IMR-90 (cell line): ENCODE measurements around the gene DNAH3. TPM values are rescaled to one million over a fixed set of nuclear protein-coding genes. Genes with fewer than 3 reads are reported as not detected.

Source experiments
- ATAC-seq: fragments of 200-7000 bp; cut with Tn5 transposase; 2 replicates; pipeline ENCODE4 v1.9.1; 2020; ENCODE audit warnings: low read depth, mild to moderate bottlenecking, moderate library complexity
- BruUV-seq: library from RNA; stranded (reverse); fragments of 400-500 nt; replicated peaks from 2 replicates; lab custom pipeline; 2021; lab: Mats Ljungman, UMichigan
- CTCF ChIA-PET: fragments of 300-600 bp; formaldehyde crosslinking; extraction: SDS; loops from one replicate; lab custom pipeline; 2021; ENCODE audit warnings: antibody characterized with exemption; lab: Yijun Ruan, JAX
- POLR2A ChIA-PET: fragments of 300-600 bp; sonication (Branson Sonifier 250); formaldehyde crosslinking; loops from one replicate; lab custom pipeline; 2022; ENCODE audit warnings: antibody characterized with exemption; ENCODE audit not compliant: unreplicated experiment; lab: Charles Lee
- DNase-seq: peaks from one replicate; pipeline ENCODE4 v3.0.0; 2013
- H2AFZ ChIP-seq: replicated peaks from 2 replicates; pipeline ENCODE3; 2013; ENCODE audit warnings: low read length, mild to moderate bottlenecking; ENCODE audit not compliant: poor library complexity
- H2AK5ac ChIP-seq: 2 replicates; pipeline ENCODE4 v1.6.1; 2013; ENCODE audit warnings: low read depth, low read length, inconsistent platforms
- H2AK9ac ChIP-seq: replicated peaks from 2 replicates; pipeline ENCODE3; 2013; ENCODE audit warnings: mild to moderate bottlenecking, low read depth, low read length, moderate library complexity; ENCODE audit not compliant: poor library complexity
- H2BK120ac ChIP-seq: 2 replicates; pipeline ENCODE4 v1.6.1; 2013; ENCODE audit warnings: low read depth, low read length, inconsistent platforms
- H2BK15ac ChIP-seq: 3 replicates; pipeline ENCODE4 v1.6.1; 2013; ENCODE audit warnings: low read depth, low read length, inconsistent platforms
- H2BK20ac ChIP-seq: 2 replicates; pipeline ENCODE4 v1.6.1; 2013; ENCODE audit warnings: low read depth, mild to moderate bottlenecking, inconsistent platforms, low read length, moderate library complexity
- H2BK5ac ChIP-seq: 2 replicates; pipeline ENCODE4 v1.6.1; 2013; ENCODE audit warnings: mild to moderate bottlenecking, low read depth, low read length, inconsistent platforms; ENCODE audit not compliant: poor library complexity, severe bottlenecking
- H3K14ac ChIP-seq: replicated peaks from 2 replicates; pipeline ENCODE4 v1.6.1; 2013; ENCODE audit warnings: low read depth, low read length, inconsistent platforms
- H3K18ac ChIP-seq: 2 replicates; pipeline ENCODE4 v1.6.1; 2013; ENCODE audit warnings: low read depth, low read length, control low read depth
- H3K23ac ChIP-seq: 2 replicates; pipeline ENCODE4 v1.6.1; 2013; ENCODE audit warnings: low read depth, low read length, inconsistent platforms
- H3K27ac ChIP-seq: 2 replicates; pipeline ENCODE4 v1.5.1; 2013; ENCODE audit warnings: mild to moderate bottlenecking, control low read depth, low read length; ENCODE audit not compliant: insufficient read depth
- H3K27me3 ChIP-seq: 2 replicates; pipeline ENCODE4 v1.6.1; 2013; ENCODE audit warnings: low read length; ENCODE audit not compliant: control insufficient read depth, insufficient read depth
- H3K36me3 ChIP-seq: 2 replicates; pipeline ENCODE4 v1.6.1; 2013; ENCODE audit warnings: low read length, mixed read lengths; ENCODE audit not compliant: control insufficient read depth, insufficient read depth
- H3K4ac ChIP-seq: 2 replicates; pipeline ENCODE4 v1.6.1; 2013; ENCODE audit warnings: low read depth, low read length, inconsistent platforms
- H3K4me1 ChIP-seq: 2 replicates; pipeline ENCODE4 v1.6.1; 2013; ENCODE audit warnings: low read length, mixed read lengths; ENCODE audit not compliant: control insufficient read depth, insufficient read depth
- H3K4me2 ChIP-seq: 2 replicates; pipeline ENCODE4 v1.6.1; 2013; ENCODE audit warnings: low read depth, mild to moderate bottlenecking, control low read depth, low read length, moderate library complexity
- H3K4me3 ChIP-seq: 2 replicates; pipeline ENCODE4 v1.5.1; 2013; ENCODE audit warnings: low read depth, mild to moderate bottlenecking, control low read depth, low read length, moderate library complexity; ENCODE audit not compliant: insufficient read depth
- H3K56ac ChIP-seq: 2 replicates; pipeline ENCODE4 v1.6.1; 2013; ENCODE audit warnings: low read length, inconsistent platforms; ENCODE audit not compliant: insufficient read depth; ENCODE audit errors: extremely low read depth
- H3K79me1 ChIP-seq, 2 experiments: 2 replicates each; pipeline ENCODE4 v1.6.1; 2013; ENCODE audit warnings: low read length in 2 of 2, inconsistent platforms in 1 of 2, low read depth in 1 of 2
- H3K9ac ChIP-seq: 2 replicates; pipeline ENCODE4 v1.6.1; 2013; ENCODE audit warnings: low read depth, low read length, control low read depth
- H3K9me1 ChIP-seq: 2 replicates; pipeline ENCODE4 v1.6.1; 2013; ENCODE audit warnings: low read length, inconsistent platforms; ENCODE audit not compliant: insufficient read depth
- H3K9me3 ChIP-seq: 2 replicates; pipeline ENCODE4 v1.6.1; 2013; ENCODE audit warnings: low read length; ENCODE audit not compliant: control insufficient read depth, insufficient read depth
- H4K20me1 ChIP-seq: 2 replicates; pipeline ENCODE4 v1.6.1; 2013; ENCODE audit warnings: low read length, inconsistent platforms; ENCODE audit not compliant: insufficient read depth
- H4K5ac ChIP-seq: 2 replicates; pipeline ENCODE4 v1.6.1; 2013; ENCODE audit warnings: mild to moderate bottlenecking, low read depth, low read length, control low read depth
- H4K8ac ChIP-seq, 2 experiments: 2 replicates each; pipeline ENCODE4 v1.6.1; 2013; ENCODE audit warnings: low read depth in 2 of 2, low read length in 2 of 2, control low read depth in 1 of 2, inconsistent platforms in 1 of 2
- H4K91ac ChIP-seq: 2 replicates; pipeline ENCODE4 v1.6.1; 2013; ENCODE audit warnings: low read depth, low read length, inconsistent platforms; ENCODE audit not compliant: insufficient read depth
- CEBPB ChIP-seq: IDR thresholded peaks from 2 replicates; pipeline ENCODE4 v1.6.1; 2012; ENCODE audit warnings: low read depth, low read length, improper control_type of control experiment
- CTCF ChIP-seq: conservative IDR thresholded peaks from 2 replicates; pipeline ENCODE4 v1.5.1; 2012; ENCODE audit warnings: mild to moderate bottlenecking, low read depth, low read length, improper control_type of control experiment
- ELK1 ChIP-seq: fragments of 150-350 bp; IDR thresholded peaks from 2 replicates; pipeline ENCODE4 v1.6.1; 2016; ENCODE audit warnings: low read depth, mild to moderate bottlenecking, low read length, moderate library complexity, borderline replicate concordance
- MAZ ChIP-seq: IDR thresholded peaks from 2 replicates; pipeline ENCODE4 v1.6.1; 2012; ENCODE audit warnings: low read depth, mild to moderate bottlenecking, low read length, improper control_type of control experiment, moderate library complexity, borderline replicate concordance
- MXI1 ChIP-seq: IDR thresholded peaks from 2 replicates; pipeline ENCODE4 v1.6.1; 2012; ENCODE audit warnings: low read depth, mild to moderate bottlenecking, low read length, moderate library complexity, borderline replicate concordance
- NFE2L2 ChIP-seq: fragments of 150-350 bp; IDR thresholded peaks from 2 replicates; pipeline ENCODE4 v1.6.1; 2016; ENCODE audit warnings: low read depth, mild to moderate bottlenecking, low read length
- RAD21 ChIP-seq: IDR thresholded peaks from 2 replicates; pipeline ENCODE4 v1.6.1; 2012; ENCODE audit warnings: low read length, improper control_type of control experiment
- WGBS, 2 experiments: methylation state at CpG; one replicate each; pipeline versions ENCODE4 v1.1.5 to v1.1.7; 2013; ENCODE audit warnings: missing lambda C conversion rate in 2 of 2; ENCODE audit not compliant: insufficient read length in 1 of 2; ENCODE audit errors: extremely low coverage in 2 of 2; 5-methylcytosine and 5-hydroxymethylcytosine counted together
- dilution Hi-C: fragments of 300-500 bp; cut with HindIII; formaldehyde crosslinking; loops from one replicate; pipeline ENCODE4 v1.14.3; 2018; ENCODE audit warnings: low sequenced_read_pairs; ENCODE audit not compliant: unreplicated experiment
- in situ Hi-C: fragments of 300-500 bp; cut with MboI; formaldehyde crosslinking; loops from 3 replicates; pipeline ENCODE4 v1.14.3; 2019; ENCODE audit warnings: low sequenced_read_pairs, inconsistent platforms, mixed read lengths
- intact Hi-C: fragments of 100-400 bp; cut with micrococcal nuclease; formaldehyde crosslinking; loops from 2 replicates; pipeline ENCODE4 v1.10.0; 2022
- polyA plus RNA-seq, 3 experiments: library from polyadenylated mRNA; depleted of rRNA; stranded (reverse); fragments of >200 nt; gene quantifications; 2 replicates each; pipeline ENCODE4 v1.2.3, GENCODE V29; 2012; ENCODE audit warnings: low replicate concordance in 1 of 3
- total RNA-seq: library from RNA; depleted of rRNA; stranded (reverse); fragments of >200 nt; gene quantifications from 2 replicates; pipeline ENCODE4 v1.2.3, GENCODE V29; 2012

DNAH3 gene
- total and polyA plus RNA-seq, 2 of the 4 experiments (the other 2 are of a cell fraction) = not detected

- in situ Hi-C loops (loop anchor here (5.0 kb wide), 1 partner anchor 112 kb away; no protein-coding TSS in a partner anchor), intact Hi-C loops (no loop called here)
Observed at GRCh38 chr16:21185659-21186325, 35.1 kb upstream of the DNAH3 start.

More at GRCh38 chr16:21185659-21186325, 35.1 kb upstream of the DNAH3 start:
- H2BK15ac ChIP-seq = no peak overlapping the region
- BruUV-seq = no TSS peak
- H3K23ac ChIP-seq = no peak overlapping the region
- H3K27me3 ChIP-seq = no peaks in the 10 kb centered on the region
- H2BK120ac ChIP-seq = no peak overlapping the region
- no peaks in the 10 kb centered on the region for H3K9me1 ChIP-seq
- no peak overlapping the region for H3K9ac ChIP-seq
- CTCF ChIA-PET = interaction anchor here (0.6 to 2.0 kb wide), 2 partner anchors 16 to 115 kb away, joined by 3 to 17 read pairs; no protein-coding TSS in a partner anchor
- POLR2A ChIA-PET = interaction anchor here (0.6 kb wide), 1 partner anchor 10 kb away, joined by 3 read pairs; no protein-coding TSS in a partner anchor
- ATAC-seq (no peak), DNase-seq (no peak)
- no peaks in the 10 kb centered on the region for H4K20me1 ChIP-seq
- no peak overlapping the region for H3K27ac ChIP-seq
- no peak overlapping the region for H2AFZ ChIP-seq
- H3K4me1 ChIP-seq = peaks cover 6% of the 10 kb centered on the region
- H3K36me3 ChIP-seq = peaks cover 14% of the 10 kb centered on the region
- H2BK20ac ChIP-seq = no peak overlapping the region; the same call in 1 of the 2 replicates
- no peak for TF ChIP-seq ELK1
- TF ChIP-seq MXI1 = no peak
- no peak for TF ChIP-seq CEBPB
- no peak for TF ChIP-seq MAZ
- no peak for TF ChIP-seq RAD21
- no peak for TF ChIP-seq NFE2L2
- no peak for TF ChIP-seq CTCF
- no peak overlapping the region for H3K4me2 ChIP-seq
- H2AK5ac ChIP-seq = no peak overlapping the region
- no peak overlapping the region for H3K4ac ChIP-seq
- no peaks in the 10 kb centered on the region for H3K79me1 ChIP-seq
- 86% methylated on average over 3 of the region's 12 CpGs; no CpG with 5 or more reads in 1 of the 2 experiments for WGBS, 2 experiments
- no peak overlapping the region for H3K14ac ChIP-seq
- no peak overlapping the region for H3K18ac ChIP-seq
- no peak overlapping the region for H4K8ac ChIP-seq
- H3K9me3 ChIP-seq = no peaks in the 10 kb centered on the region; the same call in 1 of the 2 replicates
- H4K5ac ChIP-seq = no peak overlapping the region
- no peak overlapping the region for H3K56ac ChIP-seq
- no peak overlapping the region for H3K4me3 ChIP-seq
- H4K91ac ChIP-seq = no peak overlapping the region
- no peak overlapping the region for H2BK5ac ChIP-seq
- no peak overlapping the region for H2AK9ac ChIP-seq
- dilution Hi-C loops = no loop called here
